SK-N-SH (cell line): ENCODE measurements around the gene POLR3E. TPM values are rescaled to one million over a fixed set of nuclear protein-coding genes. Genes with fewer than 3 reads are reported as not detected.

Source experiments
- CTCF ChIA-PET: fragments of 300-600, 350-600 bp; formaldehyde crosslinking; extraction: SDS; loops from one replicate; lab custom pipeline; 2021; lab: Yijun Ruan, JAX
- POLR2A ChIA-PET: fragments of 350-600 bp; sonication (Branson Sonifier 250); formaldehyde crosslinking; extraction: SDS; loops from one replicate; lab custom pipeline; 2020; ENCODE audit warnings: antibody characterized with exemption, inconsistent platforms; lab: Yijun Ruan, JAX
- DNase-seq: peaks from one replicate; pipeline ENCODE4 v3.0.0; 2012
- H2AFZ ChIP-seq: fragments of 200-600 bp; sonication (generic); 2 replicates; pipeline ENCODE4 v1.8.1; 2016; ENCODE audit warnings: antibody characterized with exemption, mild to moderate bottlenecking, low read depth
- H3F3A ChIP-seq: fragments of 200-600 bp; sonication (generic); replicated peaks from 2 replicates; pipeline ENCODE3; 2016; ENCODE audit warnings: antibody characterized with exemption, mild to moderate bottlenecking; ENCODE audit not compliant: insufficient read depth
- H3K27ac ChIP-seq, 2 experiments: fragments of 200-500 bp in 1 of 2; fragments of 200-600 bp in 1 of 2; sonication (Bioruptor generic) in 1 of 2; sonication (generic), shearing (Covaris generic) in 1 of 2; 2 replicates each; pipeline versions ENCODE4 v1.5.1 to v1.6.1; 2014 to 2016; ENCODE audit warnings: low read depth in 2 of 2, inconsistent platforms in 1 of 2, low read length in 1 of 2, mild to moderate bottlenecking in 1 of 2, mixed read lengths in 1 of 2
- H3K27me3 ChIP-seq: fragments of 200-600 bp; sonication (generic), shearing (Covaris generic); 2 replicates; pipeline ENCODE4 v1.6.1; 2016; ENCODE audit warnings: mixed run types; ENCODE audit not compliant: insufficient read depth
- H3K36me3 ChIP-seq, 2 experiments: fragments of 200-500 bp in 1 of 2; fragments of 200-600 bp in 1 of 2; sonication (Bioruptor generic) in 1 of 2; sonication (generic) in 1 of 2; replicated peaks in 1 of 2; 2 replicates each; pipeline versions ENCODE3 to v1.5.1; 2014 to 2016; ENCODE audit warnings: low read length in 1 of 2, mild to moderate bottlenecking in 1 of 2; ENCODE audit not compliant: insufficient read depth in 2 of 2, control insufficient read depth in 1 of 2
- H3K4me1 ChIP-seq, 2 experiments: fragments of 200-500 bp in 1 of 2; fragments of 200-600 bp in 1 of 2; sonication (Bioruptor generic) in 1 of 2; sonication (generic), shearing (Covaris generic) in 1 of 2; 2 replicates each; pipeline versions ENCODE4 v1.5.1 to v1.6.1; 2014 to 2016; ENCODE audit warnings: low read depth in 1 of 2, low read length in 1 of 2, mixed run types in 1 of 2; ENCODE audit not compliant: insufficient read depth in 2 of 2, control insufficient read depth in 1 of 2
- H3K4me2 ChIP-seq: fragments of 200-600 bp; sonication (generic), shearing (Covaris generic); 2 replicates; pipeline ENCODE4 v1.6.1; 2017; ENCODE audit warnings: mixed run types
- H3K4me3 ChIP-seq, 2 experiments: fragments of 200-500 bp in 1 of 2; fragments of 200-600 bp in 1 of 2; sonication (Bioruptor generic) in 1 of 2; sonication (generic), shearing (Covaris generic) in 1 of 2; 2 replicates each; pipeline versions ENCODE4 v1.5.1 to v1.8.1; 2014 to 2016; ENCODE audit warnings: low read depth in 2 of 2, inconsistent platforms in 1 of 2, low read length in 1 of 2, mild to moderate bottlenecking in 1 of 2, mixed read lengths in 1 of 2, moderate library complexity in 1 of 2
- H3K79me2 ChIP-seq: fragments of 200-600 bp; sonication (generic); 2 replicates; pipeline ENCODE4 v1.8.1; 2017; ENCODE audit warnings: mild to moderate bottlenecking; ENCODE audit not compliant: insufficient read depth
- H3K9ac ChIP-seq: fragments of 200-600 bp; sonication (generic); 2 replicates; pipeline ENCODE4 v1.6.1; 2017; ENCODE audit warnings: mixed run types
- H3K9me2 ChIP-seq: fragments of 200-600 bp; sonication (generic); 2 replicates; pipeline ENCODE4 v1.6.1; 2017; ENCODE audit warnings: mixed run types
- H3K9me3 ChIP-seq: fragments of 200-600 bp; sonication (generic); 2 replicates; pipeline ENCODE4 v1.6.1; 2017; ENCODE audit warnings: mixed run types, mild to moderate bottlenecking, moderate library complexity
- H4K20me1 ChIP-seq: fragments of 200-600 bp; sonication (generic); 2 replicates; pipeline ENCODE4 v1.6.1; 2017; ENCODE audit warnings: mild to moderate bottlenecking, mixed run types; ENCODE audit not compliant: insufficient read depth
- CHD2 ChIP-seq: fragments of 150-350 bp; IDR thresholded peaks from 2 replicates; pipeline ENCODE4 v1.6.1; 2018; ENCODE audit warnings: low read length; ENCODE audit not compliant: partially characterized antibody
- ELF1 ChIP-seq: IDR thresholded peaks from 2 replicates; pipeline ENCODE4 v1.4.0; 2012
- EP300 ChIP-seq, 2 experiments: IDR thresholded peaks; 2 replicates each; pipeline versions ENCODE4 v1.4.0 to v1.6.1; 2012; ENCODE audit warnings: borderline replicate concordance in 1 of 2, low read depth in 1 of 2, low read length in 1 of 2
- EZH2phosphoT487 ChIP-seq: fragments of 200-600 bp; sonication (generic); IDR thresholded peaks from 2 replicates; pipeline ENCODE4 v1.6.1; 2017; ENCODE audit warnings: low read depth, mixed run types, mild to moderate bottlenecking, antibody characterized with exemption, moderate library complexity, borderline replicate concordance
- FOSL2 ChIP-seq: IDR thresholded peaks from 2 replicates; pipeline ENCODE4 v1.4.0; 2012; ENCODE audit warnings: low read depth, mild to moderate bottlenecking, moderate library complexity, borderline replicate concordance
- GABPA ChIP-seq: IDR thresholded peaks from 2 replicates; pipeline ENCODE4 v1.4.0; 2012; ENCODE audit warnings: low read depth, mild to moderate bottlenecking
- MXI1 ChIP-seq: IDR thresholded peaks from 2 replicates; pipeline ENCODE4 v1.6.1; 2012; ENCODE audit warnings: mild to moderate bottlenecking, low read depth, low read length, improper control_type of control experiment
- NFIC ChIP-seq: IDR thresholded peaks from 2 replicates; pipeline ENCODE4 v1.4.0; 2012; ENCODE audit warnings: borderline replicate concordance
- NRF1 ChIP-seq: IDR thresholded peaks from 2 replicates; pipeline ENCODE4 v1.6.1; 2012; ENCODE audit warnings: low read depth, mild to moderate bottlenecking, low read length
- RFX5 ChIP-seq: IDR thresholded peaks from 2 replicates; pipeline ENCODE4 v1.6.1; 2012; ENCODE audit warnings: mild to moderate bottlenecking, improper control_type of control experiment, low read length
- SIN3A ChIP-seq: IDR thresholded peaks from 2 replicates; pipeline ENCODE4 v1.6.1; 2012; ENCODE audit warnings: low read depth, mild to moderate bottlenecking, low read length, moderate library complexity, borderline replicate concordance
- TAF1 ChIP-seq: IDR thresholded peaks from 2 replicates; pipeline ENCODE4 v1.6.1; 2012; ENCODE audit warnings: low read depth, mild to moderate bottlenecking, low read length, moderate library complexity, borderline replicate concordance
- TCF12 ChIP-seq: IDR thresholded peaks from 2 replicates; pipeline ENCODE4 v1.4.0; 2012
- WGBS: methylation state at CpG from one replicate; pipeline ENCODE4 v1.1.6; 2017; ENCODE audit warnings: low lambda C conversion rate; 5-methylcytosine and 5-hydroxymethylcytosine counted together
- polyA plus RNA-seq, 3 experiments: library from polyadenylated mRNA; depleted of rRNA; stranded (reverse); fragments of >200 nt; gene quantifications; 2 replicates each; pipeline ENCODE4 v1.2.3, GENCODE V29; 2012
- TF ChIP-seq, protein P1 (sequence below): IDR thresholded peaks from 2 replicates; pipeline ENCODE4 v1.4.0; 2012; ENCODE audit warnings: low read depth
- TF ChIP-seq, protein P2 (sequence below): fragments of 150-350 bp; IDR thresholded peaks from 2 replicates; pipeline ENCODE4 v1.6.1; 2016; ENCODE audit warnings: mild to moderate bottlenecking, low read depth, low read length
- TF ChIP-seq, protein P3 (sequence below): IDR thresholded peaks from 2 replicates; pipeline ENCODE4; 2012
- TF ChIP-seq, protein P4 (sequence below): IDR thresholded peaks from 2 replicates; pipeline ENCODE4 v1.6.1; 2012; ENCODE audit warnings: mild to moderate bottlenecking, low read depth, low read length, moderate library complexity

The POLR3E gene
- polyA plus RNA-seq, 1 of the 3 experiments (the other 2 are of a cell fraction): 59.6 TPM

DNA sequence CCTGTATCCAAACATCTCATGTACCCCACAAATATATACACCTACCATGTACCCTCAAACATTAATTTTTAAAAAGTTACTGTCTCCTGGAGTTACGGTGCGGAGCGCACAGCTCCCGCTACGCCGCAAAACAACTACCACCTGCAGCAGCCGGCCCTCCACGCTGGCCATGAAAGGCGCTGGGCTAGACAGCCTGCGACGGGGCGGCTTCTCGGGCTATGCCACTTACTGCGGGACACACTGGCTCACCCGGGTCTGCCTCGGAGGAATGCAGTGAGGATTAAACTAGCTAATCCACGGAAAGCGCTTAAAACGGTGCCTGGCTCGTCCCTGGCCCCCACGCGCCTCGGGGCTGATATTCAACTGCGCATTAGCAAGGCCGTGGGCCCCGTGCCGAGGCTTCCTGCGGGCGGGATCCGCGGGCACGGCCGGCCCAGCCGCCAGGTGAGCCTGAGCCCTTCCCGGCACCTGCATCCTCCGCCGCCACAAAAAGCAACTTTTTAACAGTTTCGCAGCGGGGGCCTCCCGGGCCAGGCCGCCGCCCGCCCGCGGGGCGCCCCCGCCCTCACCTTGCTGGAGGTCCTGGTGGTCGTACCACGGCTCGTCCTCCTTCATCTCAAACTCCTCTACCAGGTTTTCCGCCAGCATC is 76.6 kb downstream of the POLR3E start:
- Histone ChIP-seq H3K27ac (peak overlapping the region; percentile 40 to 73; a peak in 3 of 4 replicates), H3K9me3 (no peaks in the 10 kb centered on the region), H3K9me2 (no peaks in the 10 kb centered on the region), H3K27me3 (no peaks in the 10 kb centered on the region), H3K4me1 (peaks cover 9 to 38% of the 10 kb centered on the region in 2 experiments), H3K4me2 (peak overlapping the region; percentile 83), H3K4me3 (peak overlapping the region; percentile 79 to 85), H3K36me3 (peaks cover 0 to 10% of the 10 kb centered on the region in 2 experiments), H3K79me2 (peaks cover 53% of the 10 kb centered on the region), H3F3A (peaks cover 23% of the 10 kb centered on the region), H3K9ac (peak overlapping the region; percentile 93), H2AFZ (peak overlapping the region; percentile 45; the same call in 1 of the 2 replicates), H4K20me1 (peaks cover 37% of the 10 kb centered on the region)
- TF ChIP-seq MXI1 (peak; percentile 47; the same call in 1 of the 2 replicates), ELF1 (no peak), NFIC (no peak), SIN3A (peak; percentile 63; the same call in 1 of the 2 replicates), TCF12 (no peak)
- TF ChIP-seq, protein P1, sequence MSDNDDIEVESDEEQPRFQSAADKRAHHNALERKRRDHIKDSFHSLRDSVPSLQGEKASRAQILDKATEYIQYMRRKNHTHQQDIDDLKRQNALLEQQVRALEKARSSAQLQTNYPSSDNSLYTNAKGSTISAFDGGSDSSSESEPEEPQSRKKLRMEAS: peak; percentile 34; the same call in 1 of the 2 replicates
- DNase-seq: peak; percentile 54
- ChIA-PET POLR2A (no interaction called here), CTCF (interaction anchor here (0.7 to 1.8 kb wide), 2 partner anchors 54 to 296 kb away, joined by 3 to 4 read pairs; no protein-coding TSS in a partner anchor)
- WGBS: under 1% methylated on average over 24 of the region's 51 CpGs

DNA sequence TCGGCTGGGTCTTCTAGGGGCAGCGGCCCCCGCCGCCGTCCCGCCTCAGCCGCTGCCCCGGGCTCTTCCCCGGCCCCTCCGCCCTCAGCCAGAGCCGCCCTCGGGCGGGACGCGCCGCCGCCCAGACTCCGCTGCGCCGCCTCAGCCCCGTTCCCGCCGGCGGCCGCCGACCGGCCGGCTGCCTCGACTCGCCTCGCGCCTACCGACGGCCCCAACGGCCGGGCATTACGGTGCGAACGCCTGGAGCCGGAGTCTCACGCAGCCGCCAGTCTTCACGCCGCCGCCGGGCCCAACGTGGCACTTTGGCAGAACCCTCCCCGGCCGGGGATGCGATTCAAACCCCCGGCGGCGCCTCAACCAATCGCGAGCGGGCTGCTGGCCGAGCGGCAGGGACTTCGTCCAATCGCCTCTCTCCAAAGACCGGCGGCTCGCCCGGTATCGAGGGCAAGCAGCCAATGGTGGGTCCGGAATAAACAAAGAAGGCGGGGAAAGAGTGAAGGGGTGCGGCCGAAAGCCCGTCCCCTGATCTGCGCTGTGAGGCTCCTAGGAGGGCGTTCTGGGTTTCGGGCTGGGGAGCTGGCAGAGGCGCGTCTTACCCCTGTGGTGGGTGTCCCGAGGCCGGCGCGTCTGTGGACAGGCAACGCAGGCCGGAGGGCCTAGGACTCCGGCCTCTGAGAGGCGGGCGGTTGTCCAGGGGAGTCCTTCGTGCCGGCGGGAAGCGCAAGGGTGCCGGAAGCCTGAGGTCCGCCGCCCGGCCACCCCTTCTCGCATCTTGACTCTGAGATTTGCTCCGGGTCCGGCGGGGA is 77.3 kb downstream of the POLR3E start, which contains the start of gene CDR2:
Gene CDR2 (minus strand): TSS at position 309 of the 806 bp plus-strand sequence. CDS start 310 bp downstream, outside the sequence.
- 2% methylated on average over 21 of the region's 96 CpGs for WGBS
- Histone ChIP-seq H3K36me3 (peaks cover 0 to 10% of the 10 kb centered on the region in 2 experiments), H3K79me2 (peaks cover 46% of the 10 kb centered on the region), H3K9me2 (no peaks in the 10 kb centered on the region), H3K4me2 (peak within 1 kb of the TSS; percentile 88), H3F3A (peaks cover 18% of the 10 kb centered on the region), H3K9ac (peak within 1 kb of the TSS; percentile 93), H4K20me1 (peaks cover 30% of the 10 kb centered on the region), H2AFZ (peak within 1 kb of the TSS; percentile 91), H3K27ac (peak within 1 kb of the TSS; percentile 62 to 73; a peak in 3 of 4 replicates), H3K9me3 (no peaks in the 10 kb centered on the region), H3K27me3 (no peaks in the 10 kb centered on the region), H3K4me3 (peak within 1 kb of the TSS; percentile 79 to 85), H3K4me1 (peaks cover 9 to 32% of the 10 kb centered on the region in 2 experiments)
- POLR2A ChIA-PET: no interaction called here
- DNase-seq: peak; percentile 99
- CTCF ChIA-PET: interaction anchor here (0.8 to 1.2 kb wide), 2 partner anchors 25 to 54 kb away, joined by 3 to 4 read pairs; no protein-coding TSS in a partner anchor
- no peak for TF ChIP-seq NRF1
- TF ChIP-seq RFX5: peak; percentile 69; the same call in 1 of the 2 replicates
- no peak for TF ChIP-seq FOSL2
- TF ChIP-seq EP300 (IDR thresholded peaks at IDR 0.05; ENCODE audit: borderline replicate concordance in 1 of 2, low read depth in 1 of 2, low read length in 1 of 2): 0 out of 4 replicates have a peak, but pooled peaks of 1 of the 2 experiments have one; percentile 6
- peak; percentile 28; the same call in 1 of the 2 replicates for TF ChIP-seq ELF1
- TF ChIP-seq, protein P1: peak; percentile 71
- TF ChIP-seq, protein P2, sequence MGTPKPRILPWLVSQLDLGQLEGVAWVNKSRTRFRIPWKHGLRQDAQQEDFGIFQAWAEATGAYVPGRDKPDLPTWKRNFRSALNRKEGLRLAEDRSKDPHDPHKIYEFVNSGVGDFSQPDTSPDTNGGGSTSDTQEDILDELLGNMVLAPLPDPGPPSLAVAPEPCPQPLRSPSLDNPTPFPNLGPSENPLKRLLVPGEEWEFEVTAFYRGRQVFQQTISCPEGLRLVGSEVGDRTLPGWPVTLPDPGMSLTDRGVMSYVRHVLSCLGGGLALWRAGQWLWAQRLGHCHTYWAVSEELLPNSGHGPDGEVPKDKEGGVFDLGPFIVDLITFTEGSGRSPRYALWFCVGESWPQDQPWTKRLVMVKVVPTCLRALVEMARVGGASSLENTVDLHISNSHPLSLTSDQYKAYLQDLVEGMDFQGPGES: peak; percentile 90
- no peak for TF ChIP-seq EZH2phosphoT487
- TF ChIP-seq GABPA: peak; percentile 29; the same call in 1 of the 2 replicates
- TF ChIP-seq, protein P3, sequence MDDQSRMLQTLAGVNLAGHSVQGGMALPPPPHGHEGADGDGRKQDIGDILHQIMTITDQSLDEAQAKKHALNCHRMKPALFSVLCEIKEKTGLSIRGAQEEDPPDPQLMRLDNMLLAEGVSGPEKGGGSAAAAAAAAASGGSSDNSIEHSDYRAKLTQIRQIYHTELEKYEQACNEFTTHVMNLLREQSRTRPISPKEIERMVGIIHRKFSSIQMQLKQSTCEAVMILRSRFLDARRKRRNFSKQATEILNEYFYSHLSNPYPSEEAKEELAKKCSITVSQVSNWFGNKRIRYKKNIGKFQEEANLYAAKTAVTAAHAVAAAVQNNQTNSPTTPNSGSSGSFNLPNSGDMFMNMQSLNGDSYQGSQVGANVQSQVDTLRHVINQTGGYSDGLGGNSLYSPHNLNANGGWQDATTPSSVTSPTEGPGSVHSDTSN: peak; percentile 100
- peak; percentile 82 for TF ChIP-seq CHD2
- TF ChIP-seq SIN3A: peak; percentile 68; the same call in 1 of the 2 replicates
- TF ChIP-seq TAF1: no peak
- TF ChIP-seq, protein P4, sequence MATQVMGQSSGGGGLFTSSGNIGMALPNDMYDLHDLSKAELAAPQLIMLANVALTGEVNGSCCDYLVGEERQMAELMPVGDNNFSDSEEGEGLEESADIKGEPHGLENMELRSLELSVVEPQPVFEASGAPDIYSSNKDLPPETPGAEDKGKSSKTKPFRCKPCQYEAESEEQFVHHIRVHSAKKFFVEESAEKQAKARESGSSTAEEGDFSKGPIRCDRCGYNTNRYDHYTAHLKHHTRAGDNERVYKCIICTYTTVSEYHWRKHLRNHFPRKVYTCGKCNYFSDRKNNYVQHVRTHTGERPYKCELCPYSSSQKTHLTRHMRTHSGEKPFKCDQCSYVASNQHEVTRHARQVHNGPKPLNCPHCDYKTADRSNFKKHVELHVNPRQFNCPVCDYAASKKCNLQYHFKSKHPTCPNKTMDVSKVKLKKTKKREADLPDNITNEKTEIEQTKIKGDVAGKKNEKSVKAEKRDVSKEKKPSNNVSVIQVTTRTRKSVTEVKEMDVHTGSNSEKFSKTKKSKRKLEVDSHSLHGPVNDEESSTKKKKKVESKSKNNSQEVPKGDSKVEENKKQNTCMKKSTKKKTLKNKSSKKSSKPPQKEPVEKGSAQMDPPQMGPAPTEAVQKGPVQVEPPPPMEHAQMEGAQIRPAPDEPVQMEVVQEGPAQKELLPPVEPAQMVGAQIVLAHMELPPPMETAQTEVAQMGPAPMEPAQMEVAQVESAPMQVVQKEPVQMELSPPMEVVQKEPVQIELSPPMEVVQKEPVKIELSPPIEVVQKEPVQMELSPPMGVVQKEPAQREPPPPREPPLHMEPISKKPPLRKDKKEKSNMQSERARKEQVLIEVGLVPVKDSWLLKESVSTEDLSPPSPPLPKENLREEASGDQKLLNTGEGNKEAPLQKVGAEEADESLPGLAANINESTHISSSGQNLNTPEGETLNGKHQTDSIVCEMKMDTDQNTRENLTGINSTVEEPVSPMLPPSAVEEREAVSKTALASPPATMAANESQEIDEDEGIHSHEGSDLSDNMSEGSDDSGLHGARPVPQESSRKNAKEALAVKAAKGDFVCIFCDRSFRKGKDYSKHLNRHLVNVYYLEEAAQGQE: no peak
